HCT116 (cell line): ENCODE data around the gene DLEC1. TPM values are rescaled to one million over a fixed set of nuclear protein-coding genes. Genes with fewer than 3 reads are reported as not detected.

Source experiments
- ATAC-seq: fragments of 200-7000 bp; cut with Tn5 transposase; 2 replicates; pipeline ENCODE4 v1.9.1; 2020; ENCODE audit warnings: mild to moderate bottlenecking, moderate library complexity
- BruUV-seq: library from RNA; stranded (reverse); fragments of 400-500 nt; replicated peaks from 2 replicates; lab custom pipeline; 2021; lab: Mats Ljungman, UMichigan
- CTCF ChIA-PET: fragments of 300-600 bp; sonication (Branson Sonifier 250); formaldehyde crosslinking; loops from one replicate; lab custom pipeline; 2021; ENCODE audit warnings: antibody characterized with exemption; lab: Charles Lee
- POLR2A ChIA-PET: fragments of 300-600, 350-600 bp; sonication (Branson Sonifier 250); formaldehyde crosslinking; loops from one replicate; lab custom pipeline; 2021; ENCODE audit warnings: antibody characterized with exemption; lab: Charles Lee
- RAD21 ChIA-PET, 2 experiments: fragments of 300-600 bp; sonication (Branson Sonifier 250); formaldehyde crosslinking; loops; one replicate each; lab custom pipeline; 2023; ENCODE audit warnings: low total read pairs in 2 of 2; ENCODE audit not compliant: uncharacterized antibody in 2 of 2, unreplicated experiment in 2 of 2, low non-redundant PET in 1 of 2; lab: Charles Lee
- DNase-seq: peaks from one replicate; pipeline ENCODE4 v3.0.0-alpha.2; 2010; ENCODE audit warnings: low read depth, low spot score
- H2AFZ ChIP-seq: fragments of 200-600 bp; shearing (Covaris generic), sonication (generic); 2 replicates; pipeline ENCODE4 v1.6.1; 2017; ENCODE audit warnings: low read depth, mixed run types, mixed read lengths, antibody characterized with exemption, low read length; ENCODE audit not compliant: poor library complexity, severe bottlenecking
- H3K27ac ChIP-seq: 2 replicates; pipeline ENCODE4 v1.5.1; 2012; ENCODE audit warnings: low read depth, low read length
- H3K27me3 ChIP-seq: fragments of 200-600 bp; sonication (generic); 2 replicates; pipeline ENCODE4 v1.6.1; 2016; ENCODE audit warnings: mixed run types, low read length, mixed read lengths; ENCODE audit not compliant: insufficient read depth
- H3K36me3 ChIP-seq, 2 experiments: fragments of 200-500 bp in 1 of 2; fragments of 200-600 bp in 1 of 2; sonication (Bioruptor generic) in 1 of 2; sonication (generic) in 1 of 2; 2 replicates each; pipeline versions ENCODE4 v1.5.1 to v1.6.1; 2014 to 2016; ENCODE audit warnings: low read length in 2 of 2, inconsistent platforms in 1 of 2, mixed read lengths in 1 of 2, mixed run types in 1 of 2; ENCODE audit not compliant: insufficient read depth in 2 of 2, control insufficient read depth in 1 of 2
- H3K4me1 ChIP-seq, 2 experiments: fragments of 200-600 bp in 1 of 2; sonication (generic) in 1 of 2; 2 replicates each; pipeline versions ENCODE4 v1.5.1 to v1.6.1; 2012 to 2017; ENCODE audit warnings: low read length in 2 of 2, inconsistent platforms in 1 of 2, mild to moderate bottlenecking in 1 of 2, mixed read lengths in 1 of 2, mixed run types in 1 of 2, moderate library complexity in 1 of 2; ENCODE audit not compliant: insufficient read depth in 2 of 2, control insufficient read depth in 1 of 2
- H3K4me2 ChIP-seq: fragments of 200-600 bp; sonication (generic); 2 replicates; pipeline ENCODE4 v1.6.1; 2017; ENCODE audit warnings: mixed run types, low read length, mixed read lengths
- H3K4me3 ChIP-seq, 2 experiments: fragments of 200-600 bp in 1 of 2; sonication (generic) in 1 of 2; replicated peaks in 1 of 2; 2 replicates each; pipeline ENCODE4 v1.5.1; 2011 to 2016; ENCODE audit warnings: low read length in 2 of 2, control low read depth in 1 of 2, low read depth in 1 of 2, mild to moderate bottlenecking in 1 of 2, mixed read lengths in 1 of 2, mixed run types in 1 of 2
- H3K79me2 ChIP-seq: fragments of 200-600 bp; sonication (generic); 2 replicates; pipeline ENCODE4 v1.6.1; 2017; ENCODE audit warnings: mild to moderate bottlenecking, mixed run types, low read length, moderate library complexity, mixed read lengths; ENCODE audit not compliant: insufficient read depth
- H3K9ac ChIP-seq: fragments of 200-600 bp; sonication (generic); 2 replicates; pipeline ENCODE4 v1.6.1; 2016; ENCODE audit warnings: low read length, mixed read lengths
- H3K9me2 ChIP-seq: fragments of 200-600 bp; sonication (generic), shearing (Covaris generic); 2 replicates; pipeline ENCODE4 v1.6.1; 2017; ENCODE audit warnings: mixed run types, mild to moderate bottlenecking, moderate library complexity; ENCODE audit not compliant: insufficient read depth
- H3K9me3 ChIP-seq, 2 experiments: fragments of 200-500 bp in 1 of 2; fragments of 200-600 bp in 1 of 2; sonication (Bioruptor generic) in 1 of 2; sonication (generic) in 1 of 2; 2 replicates each; pipeline ENCODE4 v1.6.1; 2014 to 2017; ENCODE audit warnings: low read length in 2 of 2, mixed read lengths in 2 of 2, inconsistent platforms in 1 of 2, low read depth in 1 of 2, mild to moderate bottlenecking in 1 of 2, mixed run types in 1 of 2, moderate library complexity in 1 of 2; ENCODE audit not compliant: control insufficient read depth in 1 of 2, insufficient read depth in 1 of 2
- H4K20me1 ChIP-seq: fragments of 200-600 bp; sonication (generic), shearing (Covaris generic); 2 replicates; pipeline ENCODE4 v1.6.1; 2017; ENCODE audit warnings: mixed run types, mild to moderate bottlenecking, moderate library complexity; ENCODE audit not compliant: insufficient read depth
- CBX3 ChIP-seq: IDR thresholded peaks from 2 replicates; pipeline ENCODE4 v1.6.1; 2012; ENCODE audit warnings: low read depth
- EZH2 ChIP-seq: fragments of 200-600 bp; sonication (generic); IDR thresholded peaks from 2 replicates; pipeline ENCODE4 v1.6.1; 2017; ENCODE audit warnings: antibody characterized with exemption, mixed run types
- EZH2phosphoT487 ChIP-seq: fragments of 200-600 bp; IDR thresholded peaks from 2 replicates; pipeline ENCODE4 v1.6.1; 2018; ENCODE audit warnings: antibody characterized with exemption, borderline replicate concordance
- JUND ChIP-seq: IDR thresholded peaks from 2 replicates; pipeline ENCODE4 v1.6.1; 2012
- MAX ChIP-seq: IDR thresholded peaks from 2 replicates; pipeline ENCODE4 v1.6.1; 2012
- POLR2AphosphoS5 ChIP-seq: IDR thresholded peaks from 2 replicates; pipeline ENCODE4 v1.6.1; 2011; ENCODE audit warnings: mild to moderate bottlenecking, low read depth, low read length, moderate library complexity
- SIN3A ChIP-seq: IDR thresholded peaks from 2 replicates; pipeline ENCODE4 v1.6.1; 2012; ENCODE audit warnings: low read depth
- SP1 ChIP-seq: IDR thresholded peaks from 2 replicates; pipeline ENCODE4 v1.6.1; 2012; ENCODE audit warnings: low read depth
- SRF ChIP-seq: IDR thresholded peaks from 2 replicates; pipeline ENCODE4 v1.6.1; 2012; ENCODE audit warnings: low read depth
- TCF7L2 ChIP-seq: IDR thresholded peaks from 2 replicates; pipeline ENCODE4 v1.7.0; 2011; ENCODE audit warnings: borderline replicate concordance, inconsistent platforms; ENCODE audit not compliant: insufficient read depth, insufficient read length; ENCODE audit errors: extremely low read depth
- YY1 ChIP-seq: IDR thresholded peaks from 2 replicates; pipeline ENCODE4 v1.6.1; 2011; ENCODE audit warnings: low read length, low read depth, moderate library complexity, mild to moderate bottlenecking; ENCODE audit not compliant: insufficient replicate concordance; ENCODE audit errors: extremely low read depth
- ZBTB33 ChIP-seq: IDR thresholded peaks from 2 replicates; pipeline ENCODE4 v1.6.1; 2011; ENCODE audit warnings: mild to moderate bottlenecking, low read length, moderate library complexity; ENCODE audit not compliant: insufficient replicate concordance; ENCODE audit errors: extremely low read depth
- ZFX ChIP-seq: fragments of 450-650 bp; IDR thresholded peaks from 2 replicates; pipeline ENCODE4 v1.6.1; 2017
- intact Hi-C: fragments of 100-400 bp; cut with micrococcal nuclease; formaldehyde crosslinking; loops from 2 replicates; pipeline ENCODE4 v1.10.0; 2022
- total RNA-seq: library from RNA; stranded (reverse); gene quantifications from one replicate; pipeline ENCODE4 v1.2.1, GENCODE V29; 2021; ENCODE audit not compliant: unreplicated experiment
- TF ChIP-seq, protein P1 (sequence below), 3 experiments: fragments of 200-600 bp in 1 of 3; sonication (generic) in 1 of 3; IDR thresholded peaks in 2 of 3; conservative IDR thresholded peaks in 1 of 3; 2 replicates each; pipeline ENCODE4 v1.5.1; 2012 to 2017; ENCODE audit warnings: low read depth in 2 of 3, low read length in 2 of 3, antibody characterized with exemption in 1 of 3, borderline replicate concordance in 1 of 3, control low read depth in 1 of 3, mild to moderate bottlenecking in 1 of 3, mixed read lengths in 1 of 3, mixed run types in 1 of 3, moderate library complexity in 1 of 3; ENCODE audit not compliant: insufficient read depth in 1 of 3

DLEC1 gene
- total RNA-seq, 1 experiment from 2014 or later, result 0.61 TPM

DNA sequence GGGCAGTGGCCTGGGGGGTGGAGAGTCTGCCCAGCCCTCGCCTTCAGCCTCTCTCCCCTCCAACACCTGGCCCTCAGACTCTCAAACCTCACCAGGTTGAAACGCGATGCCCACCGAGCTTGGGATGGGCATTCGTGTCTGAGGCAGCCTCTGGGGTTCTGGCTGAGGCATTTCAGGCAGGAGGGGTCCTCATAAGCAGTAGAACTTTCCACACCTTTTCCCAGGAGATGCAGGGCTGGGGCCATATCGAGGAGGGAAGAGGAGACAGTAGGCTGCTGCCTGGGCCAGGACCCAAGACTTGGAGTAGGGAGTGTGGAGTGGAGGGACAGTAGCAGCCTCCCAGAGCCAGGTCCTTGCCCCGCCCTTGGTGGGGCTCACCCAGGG lies 73.4 kb downstream of the DLEC1 start:
- Histone ChIP-seq H3K9ac (no peak overlapping the region), H3K36me3 (no peaks in the 10 kb centered on the region), H3K4me2 (no peak overlapping the region), H3K27me3 (no peaks in the 10 kb centered on the region), H3K79me2 (no peaks in the 10 kb centered on the region), H3K27ac (no peak overlapping the region), H3K9me2 (no peaks in the 10 kb centered on the region), H3K4me1 (peaks cover 5 to 8% of the 10 kb centered on the region in 2 experiments; a peak in 3 of 4 replicates), H3K4me3 (no peak overlapping the region), H3K9me3 (no peaks in the 10 kb centered on the region), H4K20me1 (no peaks in the 10 kb centered on the region), H2AFZ (no peak overlapping the region)
- ATAC-seq (no peak), DNase-seq (no peak)
- ChIA-PET RAD21 (no interaction called here), CTCF (no interaction called here), POLR2A (no interaction called here)
- TF ChIP-seq EZH2 (no peak), SP1 (no peak), ZBTB33 (no peak), JUND (no peak), SRF (no peak), YY1 (no peak), POLR2AphosphoS5 (no peak), CBX3 (no peak), EZH2phosphoT487 (no peak), TCF7L2 (no peak), MAX (no peak), ZFX (no peak), SIN3A (no peak)
- TF ChIP-seq, protein P1, sequence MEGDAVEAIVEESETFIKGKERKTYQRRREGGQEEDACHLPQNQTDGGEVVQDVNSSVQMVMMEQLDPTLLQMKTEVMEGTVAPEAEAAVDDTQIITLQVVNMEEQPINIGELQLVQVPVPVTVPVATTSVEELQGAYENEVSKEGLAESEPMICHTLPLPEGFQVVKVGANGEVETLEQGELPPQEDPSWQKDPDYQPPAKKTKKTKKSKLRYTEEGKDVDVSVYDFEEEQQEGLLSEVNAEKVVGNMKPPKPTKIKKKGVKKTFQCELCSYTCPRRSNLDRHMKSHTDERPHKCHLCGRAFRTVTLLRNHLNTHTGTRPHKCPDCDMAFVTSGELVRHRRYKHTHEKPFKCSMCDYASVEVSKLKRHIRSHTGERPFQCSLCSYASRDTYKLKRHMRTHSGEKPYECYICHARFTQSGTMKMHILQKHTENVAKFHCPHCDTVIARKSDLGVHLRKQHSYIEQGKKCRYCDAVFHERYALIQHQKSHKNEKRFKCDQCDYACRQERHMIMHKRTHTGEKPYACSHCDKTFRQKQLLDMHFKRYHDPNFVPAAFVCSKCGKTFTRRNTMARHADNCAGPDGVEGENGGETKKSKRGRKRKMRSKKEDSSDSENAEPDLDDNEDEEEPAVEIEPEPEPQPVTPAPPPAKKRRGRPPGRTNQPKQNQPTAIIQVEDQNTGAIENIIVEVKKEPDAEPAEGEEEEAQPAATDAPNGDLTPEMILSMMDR (IDR thresholded peaks at IDR 0.05 in 2 of 3, conservative IDR thresholded peaks at IDR 0.05 in 1 of 3; ENCODE audit: borderline replicate concordance in 1 of 3, insufficient read depth in 1 of 3, low read depth in 2 of 3, low read length in 2 of 3), result no peak
- intact Hi-C loops, result loop anchor here (10.0 kb wide), 1 partner anchor 138 kb away; no protein-coding TSS in a partner anchor
- no TSS peak for BruUV-seq
